ENCODE data around the gene GRID2.

Gene GRID2

GRCh38 chr4:93684571-93684970 lies 1380.8 kb downstream of the GRID2 start:
- DNase-seq (ENCODE audit: low read depth), result no peak

DNA sequence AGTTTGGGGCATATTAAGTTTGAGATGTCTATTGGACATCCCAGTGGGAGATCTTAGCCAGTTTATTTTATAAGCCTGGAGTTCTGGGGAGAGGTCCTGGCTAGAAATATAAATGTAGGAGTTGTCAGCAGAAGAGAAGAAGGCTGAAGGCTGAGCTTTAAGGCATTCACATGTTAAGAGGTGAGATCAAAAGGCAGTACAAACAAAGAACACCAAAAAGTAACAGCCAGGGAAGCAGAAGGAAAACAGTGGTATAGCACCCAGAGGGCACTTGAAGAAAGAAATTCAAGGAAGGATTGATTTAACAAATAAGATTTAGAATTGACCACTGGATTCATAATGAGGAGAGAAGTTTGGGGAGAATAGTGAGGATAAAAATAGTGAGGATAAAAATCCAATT lies 1383.5 kb downstream of the GRID2 start:
- DNase-seq (ENCODE audit: low read depth), result no peak

DNA sequence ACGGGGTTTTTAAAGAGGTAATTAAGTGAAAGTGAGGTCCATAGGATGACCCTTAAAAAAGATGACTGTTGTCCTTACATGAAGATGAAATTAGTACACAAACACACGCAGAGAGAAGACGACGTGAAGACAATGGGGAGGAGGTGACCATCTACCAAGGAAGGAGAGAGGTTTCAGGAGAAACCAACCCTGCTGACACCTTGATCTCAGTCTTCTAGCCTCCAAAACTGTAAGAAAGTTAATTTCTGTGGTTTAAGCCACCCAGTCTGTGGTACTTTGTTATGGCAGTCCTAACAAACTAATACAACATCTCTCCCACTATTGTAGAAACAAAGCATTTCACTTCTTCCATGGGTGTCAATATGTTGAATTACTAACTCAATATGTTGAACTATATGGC lies 1385.2 kb downstream of the GRID2 start:
- DNase-seq (ENCODE audit: low read depth), result no peak

DNA sequence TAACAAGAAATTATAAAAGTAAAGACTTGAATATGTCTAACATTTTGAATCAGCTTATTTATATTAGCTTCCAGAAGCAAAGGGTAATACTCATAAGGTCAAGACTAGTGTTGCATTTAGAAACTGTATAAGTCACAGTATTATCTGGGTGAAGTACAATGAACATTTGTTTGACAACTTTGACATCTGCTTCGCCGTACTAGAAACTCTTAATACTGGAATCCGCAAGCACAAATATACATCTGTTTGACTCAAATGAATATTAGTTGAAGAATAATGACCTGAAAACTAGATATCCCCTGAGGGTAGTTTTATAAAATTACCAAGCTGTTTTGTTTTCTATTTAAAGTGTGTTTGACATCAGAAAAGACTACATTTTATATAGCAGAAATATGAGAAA lies 1389.4 kb downstream of the GRID2 start:
- DNase-seq (ENCODE audit: low read depth), result no peak

DNA sequence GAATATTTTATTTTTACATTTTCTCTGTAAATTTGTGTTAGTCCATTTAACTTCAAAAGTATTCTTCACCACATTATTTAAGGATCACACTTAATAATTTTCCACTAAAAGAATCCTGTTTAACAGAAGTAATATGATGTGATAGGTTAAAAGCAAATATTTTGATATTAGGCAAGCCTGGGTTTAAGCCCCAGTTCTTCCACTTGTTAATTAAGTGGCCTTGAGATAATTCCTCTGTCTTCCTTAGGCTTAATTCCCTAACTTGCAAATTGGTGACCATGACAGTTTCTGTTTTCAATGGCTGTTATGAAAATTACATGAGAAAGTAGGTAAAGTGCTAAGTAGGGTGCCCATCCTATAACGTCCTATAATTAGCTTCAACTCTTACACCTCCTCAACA lies 1394.9 kb downstream of the GRID2 start:
- DNase-seq (ENCODE audit: low read depth), result no peak

DNA sequence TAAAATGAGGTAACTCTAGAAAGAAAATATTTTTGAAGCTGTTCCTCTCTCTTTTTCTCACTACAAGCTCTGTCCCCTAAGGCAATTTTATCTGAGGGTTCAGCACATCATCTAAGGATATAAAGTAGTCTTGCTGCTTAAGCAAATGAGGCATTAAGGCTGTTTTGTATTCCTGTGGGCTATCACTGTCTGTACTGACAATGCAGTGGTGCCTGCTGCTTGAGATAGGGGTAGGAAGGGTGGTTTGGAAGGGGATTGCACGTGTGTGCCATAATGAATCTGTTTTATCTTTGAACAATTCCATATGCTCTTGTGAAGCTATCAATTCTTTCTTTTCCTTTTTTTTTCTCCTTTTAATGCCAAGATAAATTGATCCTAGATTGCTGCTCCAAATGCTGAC lies 1396.8 kb downstream of the GRID2 start:
- no peak for DNase-seq (ENCODE audit: low read depth)

DNA sequence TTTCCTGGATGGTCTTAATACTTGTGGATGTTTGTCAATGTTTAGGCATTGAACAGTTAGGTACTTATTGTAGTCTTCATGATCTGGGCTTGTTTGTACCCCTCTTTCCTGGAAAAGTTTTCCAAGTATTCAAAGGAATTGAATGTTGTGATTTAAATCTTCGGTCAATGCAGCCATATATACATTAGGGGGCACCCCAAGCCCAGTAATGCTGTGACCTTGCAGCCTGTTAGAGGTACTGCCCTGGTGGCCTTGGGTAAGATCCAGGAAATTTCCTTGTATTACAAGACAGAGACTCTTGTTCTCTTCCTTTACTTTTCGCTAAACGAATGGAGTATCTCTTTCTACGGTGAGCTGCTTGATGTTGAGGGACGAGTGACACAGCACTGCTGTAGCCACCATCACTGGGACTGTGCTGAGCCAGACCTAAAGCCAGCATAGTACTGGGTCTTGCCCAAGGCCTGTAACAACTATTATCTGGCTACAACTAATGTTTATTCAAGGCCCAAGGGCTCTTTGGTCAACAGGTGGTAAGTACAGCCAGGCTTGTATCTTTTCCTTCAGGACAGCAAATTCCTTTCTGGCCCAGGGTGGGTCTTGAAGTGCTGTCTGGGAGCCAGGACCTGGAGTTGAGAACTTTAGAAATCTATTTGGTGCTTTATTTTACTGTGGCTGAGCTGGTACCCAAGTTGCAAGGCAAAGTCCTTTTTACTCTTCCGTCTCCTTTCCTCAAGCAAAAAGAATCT lies 1406.5 kb downstream of the GRID2 start:
- no peak for DNase-seq (ENCODE audit: low read depth)

GRCh38 chr4:93710847-93711430 lies 1407.2 kb downstream of the GRID2 start:
- no peak for DNase-seq (ENCODE audit: low read depth)

- DNase-seq (ENCODE audit: low read depth), result no peak
Observed at GRCh38 chr4:93718233-93718632, 1414.5 kb downstream of the GRID2 start.

DNA sequence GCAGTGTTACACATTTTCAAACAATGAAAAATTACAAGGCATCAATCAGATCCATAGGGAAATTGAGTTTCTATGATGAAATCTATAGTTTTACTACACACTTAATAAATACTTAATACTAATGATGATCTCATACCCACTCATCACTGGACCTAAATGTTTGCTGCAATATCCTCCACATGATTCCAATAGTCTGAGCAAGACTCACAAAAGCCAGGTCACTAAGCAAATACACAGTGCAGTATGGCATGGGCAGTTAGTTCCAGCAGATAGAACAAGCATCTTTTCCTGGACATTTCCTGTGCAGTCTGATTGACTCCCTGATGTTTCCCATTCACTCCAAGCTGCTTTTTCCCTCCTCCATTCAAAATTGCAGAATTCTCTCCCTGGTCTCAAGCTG lies 1415.8 kb downstream of the GRID2 start:
- DNase-seq (ENCODE audit: low read depth), result no peak

DNA sequence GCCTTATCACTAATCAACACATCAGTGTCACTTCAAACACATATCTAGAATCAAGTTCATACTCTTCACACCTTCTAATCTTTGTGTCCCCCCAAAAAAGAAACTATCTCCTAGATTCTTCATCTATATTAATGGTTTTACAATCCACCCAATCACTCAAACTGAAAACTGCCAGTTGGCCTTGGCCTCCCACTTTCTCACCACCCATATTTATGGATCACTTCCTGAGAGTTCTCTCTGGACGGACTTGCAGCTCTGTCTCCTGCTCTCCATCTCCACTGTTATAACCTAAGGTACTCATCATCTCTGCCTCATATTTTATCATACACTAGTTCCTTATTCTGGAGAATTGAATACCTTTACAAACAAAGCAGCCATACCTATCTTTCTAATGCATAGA lies 1418.7 kb downstream of the GRID2 start:
- no peak for DNase-seq (ENCODE audit: low read depth)

GRCh38 chr4:93730251-93730650 lies 1426.5 kb downstream of the GRID2 start:
- no peak for DNase-seq (ENCODE audit: low read depth)

GRCh38 chr4:93730760-93731159 lies 1427.0 kb downstream of the GRID2 start:
- no peak for DNase-seq (ENCODE audit: low read depth)

GRCh38 chr4:93731456-93731855 lies 1427.7 kb downstream of the GRID2 start:
- DNase-seq (ENCODE audit: low read depth), result no peak

- no peak for DNase-seq (ENCODE audit: low read depth)
Observed at GRCh38 chr4:93732509-93732908, 1428.7 kb downstream of the GRID2 start.

GRCh38 chr4:93740890-93741289 lies 1437.1 kb downstream of the GRID2 start:
- no peak for DNase-seq (ENCODE audit: low read depth)

DNA sequence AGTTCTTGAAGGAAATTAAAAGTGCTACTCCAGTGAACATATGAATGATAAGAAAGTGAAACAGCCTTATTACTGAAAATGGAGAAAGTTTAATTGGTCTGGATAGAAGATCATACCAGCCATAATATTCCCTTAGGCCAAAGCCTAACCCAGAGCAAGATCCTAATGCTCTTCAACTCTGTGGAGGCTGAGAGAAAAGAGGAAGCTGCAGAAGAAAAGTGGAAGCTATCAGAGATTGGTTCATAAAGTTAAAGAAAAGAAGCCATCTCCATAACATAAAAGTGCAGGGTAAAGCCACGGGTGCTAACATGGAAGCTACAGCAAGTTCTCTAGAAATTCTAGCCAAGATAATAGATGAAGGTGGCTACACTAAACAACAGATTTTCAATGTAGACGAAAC lies 1439.3 kb downstream of the GRID2 start:
- DNase-seq (ENCODE audit: low read depth), result no peak

DNA sequence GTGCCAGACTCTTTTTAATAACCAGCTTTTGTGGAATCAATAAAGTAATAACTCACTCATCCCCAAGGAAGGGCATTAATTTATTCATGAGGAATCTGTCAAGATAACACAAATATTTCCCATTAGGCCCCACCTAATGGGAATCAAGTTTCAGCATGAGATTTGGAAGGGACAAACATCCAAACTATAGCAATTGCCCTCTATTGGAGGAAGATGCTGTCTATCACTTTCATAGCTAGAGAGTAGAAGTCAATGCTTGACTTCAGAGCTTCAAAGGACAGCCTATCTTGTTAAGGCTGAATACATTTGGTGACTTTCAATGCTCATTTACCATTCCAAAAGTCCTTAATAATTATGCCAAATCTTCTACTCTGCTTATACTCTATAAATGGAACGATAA lies 1439.9 kb downstream of the GRID2 start:
- DNase-seq (ENCODE audit: low read depth), result no peak

GRCh38 chr4:93744961-93745360 lies 1441.2 kb downstream of the GRID2 start:
- DNase-seq (ENCODE audit: low read depth), result no peak

DNA sequence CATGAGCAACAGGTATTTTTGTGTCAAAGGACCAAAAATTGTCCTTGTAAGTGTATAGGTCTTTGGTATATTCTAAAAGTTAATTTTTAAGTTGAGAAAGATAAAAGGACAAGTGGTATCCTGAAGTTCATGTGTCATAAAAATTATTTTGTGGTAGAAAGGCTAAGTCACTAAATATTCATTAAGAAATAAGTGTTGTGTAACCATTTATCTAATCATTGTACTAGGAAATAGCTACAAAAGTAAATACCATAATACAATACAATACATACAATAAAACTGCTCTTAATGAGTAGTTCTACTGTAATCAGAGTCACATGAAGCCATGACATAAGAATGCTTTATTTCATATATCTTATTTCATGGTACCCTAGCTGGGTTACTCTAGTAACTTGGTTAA lies 1442.3 kb downstream of the GRID2 start:
- DNase-seq (ENCODE audit: low read depth), result no peak

DNA sequence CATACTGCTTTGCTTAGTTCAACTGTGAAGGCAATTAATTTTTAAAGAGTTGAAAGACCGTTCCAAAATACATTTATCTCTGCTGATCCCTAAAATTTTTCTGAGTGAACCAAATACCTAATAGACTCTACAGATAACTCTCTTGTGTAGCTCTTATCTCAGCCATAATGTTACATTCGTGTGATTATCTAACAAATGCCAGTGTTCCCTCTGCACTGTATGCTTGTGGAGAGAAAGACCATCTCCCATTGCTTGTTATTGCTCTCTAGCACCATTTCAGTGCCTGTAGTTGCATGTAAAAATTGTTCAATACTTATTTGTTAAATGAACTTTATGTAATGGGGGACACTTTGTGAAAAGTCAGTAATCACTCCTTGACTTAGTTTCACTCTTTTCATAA lies 1443.5 kb downstream of the GRID2 start:
- DNase-seq (ENCODE audit: low read depth), result no peak

GRCh38 chr4:93748373-93749291 lies 1444.9 kb downstream of the GRID2 start:
- DNase-seq (ENCODE audit: low read depth), result no peak

GRCh38 chr4:93749292-93749761 lies 1445.6 kb downstream of the GRID2 start:
- no peak for DNase-seq (ENCODE audit: low read depth)

Data from activated T-helper 9 cell treated with anti-CD3 and anti-CD28 coated beads, Interleukin-2, amount 50 U/mL, for 16 hours (primary cell).